Osteocyte (in vitro differentiated cells): ENCODE measurements around the gene WDR7. TPM values are rescaled to one million over a fixed set of nuclear protein-coding genes. Genes with fewer than 3 reads are reported as not detected.

Experiments
- DNase-seq: peaks from one replicate; pipeline ENCODE4 v3.0.0; 2021; ENCODE audit warnings: mixed read lengths; ENCODE audit not compliant: unreplicated experiment; ENCODE audit errors: extremely low spot score
- H3K27ac Mint-ChIP-seq: one replicate; pipeline ENCODE4 v1.8.0; 2021; ENCODE audit warnings: mild to moderate bottlenecking, mixed read lengths; ENCODE audit not compliant: unreplicated experiment
- H3K27me3 Mint-ChIP-seq: one replicate; pipeline ENCODE4 v1.8.0; 2021; ENCODE audit warnings: mixed read lengths; ENCODE audit not compliant: unreplicated experiment
- H3K36me3 Mint-ChIP-seq: one replicate; pipeline ENCODE4 v1.8.0; 2021; ENCODE audit warnings: mixed read lengths; ENCODE audit not compliant: unreplicated experiment
- H3K4me1 Mint-ChIP-seq: one replicate; pipeline ENCODE4 v1.8.0; 2021; ENCODE audit warnings: mixed read lengths; ENCODE audit not compliant: unreplicated experiment
- H3K4me3 Mint-ChIP-seq: one replicate; pipeline ENCODE4 v1.8.0; 2021; ENCODE audit warnings: mild to moderate bottlenecking, moderate library complexity, mixed read lengths; ENCODE audit not compliant: unreplicated experiment
- H3K9me3 Mint-ChIP-seq: one replicate; pipeline ENCODE4 v1.8.0; 2021; ENCODE audit warnings: mixed read lengths; ENCODE audit not compliant: unreplicated experiment
- total RNA-seq: library from RNA; stranded (reverse); gene quantifications from 2 replicates; pipeline ENCODE4 v1.2.1, GENCODE V29; 2021
- TF ChIP-seq, protein P1 (sequence below): fragments of 200-600 bp; sonication (generic); IDR thresholded peaks from 2 replicates; pipeline ENCODE4 v1.5.0; 2021; ENCODE audit warnings: antibody characterized with exemption, mild to moderate bottlenecking, moderate library complexity

Gene WDR7
- total RNA-seq, 1 donor from 2014 or later = 25.9 TPM

DNA sequence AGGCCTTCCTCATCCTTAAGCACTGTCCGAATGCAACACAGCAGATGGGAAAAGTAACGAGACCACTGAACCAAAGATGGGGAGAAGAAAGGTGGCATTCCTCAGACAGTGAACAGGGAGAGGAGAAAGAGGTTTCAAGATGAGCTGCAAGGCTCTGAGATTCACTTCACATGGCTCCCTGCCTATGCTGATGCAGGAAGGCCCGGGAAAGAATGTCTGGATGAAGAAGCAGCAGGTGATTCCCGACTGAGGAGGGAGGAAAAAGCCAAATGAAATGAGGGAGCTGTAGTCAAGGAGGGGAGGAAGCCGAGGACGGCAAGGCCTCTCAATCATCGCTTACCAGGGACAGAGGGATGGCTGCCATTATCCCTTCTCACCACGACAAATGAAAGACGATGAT lies 397.2 kb downstream of the WDR7 start:
- Mint-ChIP-seq H3K36me3 (no peaks in the 10 kb centered on the region), H3K27ac (no peak overlapping the region), H3K27me3 (no peaks in the 10 kb centered on the region), H3K4me1 (no peaks in the 10 kb centered on the region), H3K9me3 (peaks cover 8% of the 10 kb centered on the region), H3K4me3 (no peak overlapping the region)
- TF ChIP-seq, protein P1, sequence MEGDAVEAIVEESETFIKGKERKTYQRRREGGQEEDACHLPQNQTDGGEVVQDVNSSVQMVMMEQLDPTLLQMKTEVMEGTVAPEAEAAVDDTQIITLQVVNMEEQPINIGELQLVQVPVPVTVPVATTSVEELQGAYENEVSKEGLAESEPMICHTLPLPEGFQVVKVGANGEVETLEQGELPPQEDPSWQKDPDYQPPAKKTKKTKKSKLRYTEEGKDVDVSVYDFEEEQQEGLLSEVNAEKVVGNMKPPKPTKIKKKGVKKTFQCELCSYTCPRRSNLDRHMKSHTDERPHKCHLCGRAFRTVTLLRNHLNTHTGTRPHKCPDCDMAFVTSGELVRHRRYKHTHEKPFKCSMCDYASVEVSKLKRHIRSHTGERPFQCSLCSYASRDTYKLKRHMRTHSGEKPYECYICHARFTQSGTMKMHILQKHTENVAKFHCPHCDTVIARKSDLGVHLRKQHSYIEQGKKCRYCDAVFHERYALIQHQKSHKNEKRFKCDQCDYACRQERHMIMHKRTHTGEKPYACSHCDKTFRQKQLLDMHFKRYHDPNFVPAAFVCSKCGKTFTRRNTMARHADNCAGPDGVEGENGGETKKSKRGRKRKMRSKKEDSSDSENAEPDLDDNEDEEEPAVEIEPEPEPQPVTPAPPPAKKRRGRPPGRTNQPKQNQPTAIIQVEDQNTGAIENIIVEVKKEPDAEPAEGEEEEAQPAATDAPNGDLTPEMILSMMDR = no peak
- DNase-seq = no peak

DNA sequence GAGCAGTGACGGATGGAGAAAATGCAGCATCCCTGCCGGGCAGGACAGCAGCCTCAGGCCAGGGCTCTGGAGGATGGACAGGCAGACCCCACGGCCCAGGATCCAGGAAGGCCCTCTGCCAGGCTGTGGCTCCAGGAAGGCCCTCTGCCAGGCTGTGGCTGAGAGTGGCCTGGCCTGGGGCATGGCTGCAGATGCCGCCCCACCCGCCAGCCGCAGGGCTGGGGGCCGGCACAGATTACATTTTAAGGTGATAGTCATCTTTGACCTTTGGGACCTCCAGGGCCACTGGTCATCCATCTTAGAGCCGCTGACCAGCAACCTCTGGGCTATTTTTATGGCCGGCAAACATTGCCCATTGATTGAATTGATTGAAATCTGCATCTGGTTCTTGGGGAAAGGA lies 397.7 kb downstream of the WDR7 start:
- no peak overlapping the region for H3K27ac Mint-ChIP-seq

DNA sequence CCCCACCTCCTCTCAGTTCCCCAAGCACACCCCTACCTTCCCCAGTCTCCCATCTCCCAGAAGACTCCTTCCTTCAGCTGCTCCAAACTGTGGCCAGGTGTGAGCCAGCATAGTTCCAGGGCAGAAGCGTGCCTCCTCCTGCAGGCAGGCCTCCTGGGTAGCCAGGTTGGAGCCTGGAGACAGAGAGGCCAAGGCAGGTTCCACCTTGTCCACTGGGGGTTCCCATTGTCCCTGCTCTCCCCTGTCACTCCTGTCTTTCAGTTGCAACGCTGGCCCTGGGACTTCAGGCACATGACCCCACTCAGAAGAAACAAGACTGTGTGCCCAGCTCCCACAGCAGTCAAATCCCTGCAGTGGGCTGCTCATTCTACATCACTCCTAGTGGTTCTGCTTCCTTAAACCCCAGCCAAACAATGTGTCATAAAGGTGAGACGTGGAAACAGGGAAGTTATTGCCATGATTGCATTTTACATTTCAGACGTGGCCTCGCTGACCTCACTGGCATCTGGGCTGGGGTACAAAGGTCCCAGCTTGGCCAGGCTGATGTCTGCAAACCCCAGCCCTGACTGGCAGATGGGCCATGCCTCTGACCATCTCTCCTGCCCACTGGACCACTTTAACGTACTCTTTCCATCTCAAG lies 399.3 kb downstream of the WDR7 start:
- Mint-ChIP-seq H3K27me3 (no peaks in the 10 kb centered on the region), H3K27ac (no peak overlapping the region), H3K4me3 (no peak overlapping the region), H3K36me3 (no peaks in the 10 kb centered on the region), H3K9me3 (peaks cover 8% of the 10 kb centered on the region), H3K4me1 (no peaks in the 10 kb centered on the region)
- DNase-seq = no peak
- TF ChIP-seq, protein P1 = no peak

More for the DNA sequence above, 397.7 kb downstream of the WDR7 start:
- Mint-ChIP-seq H3K9me3 (peaks cover 8% of the 10 kb centered on the region), H3K4me3 (no peak overlapping the region), H3K27me3 (no peaks in the 10 kb centered on the region), H3K36me3 (no peaks in the 10 kb centered on the region), H3K4me1 (no peaks in the 10 kb centered on the region)
- DNase-seq = no peak
- TF ChIP-seq, protein P1 = no peak

DNA sequence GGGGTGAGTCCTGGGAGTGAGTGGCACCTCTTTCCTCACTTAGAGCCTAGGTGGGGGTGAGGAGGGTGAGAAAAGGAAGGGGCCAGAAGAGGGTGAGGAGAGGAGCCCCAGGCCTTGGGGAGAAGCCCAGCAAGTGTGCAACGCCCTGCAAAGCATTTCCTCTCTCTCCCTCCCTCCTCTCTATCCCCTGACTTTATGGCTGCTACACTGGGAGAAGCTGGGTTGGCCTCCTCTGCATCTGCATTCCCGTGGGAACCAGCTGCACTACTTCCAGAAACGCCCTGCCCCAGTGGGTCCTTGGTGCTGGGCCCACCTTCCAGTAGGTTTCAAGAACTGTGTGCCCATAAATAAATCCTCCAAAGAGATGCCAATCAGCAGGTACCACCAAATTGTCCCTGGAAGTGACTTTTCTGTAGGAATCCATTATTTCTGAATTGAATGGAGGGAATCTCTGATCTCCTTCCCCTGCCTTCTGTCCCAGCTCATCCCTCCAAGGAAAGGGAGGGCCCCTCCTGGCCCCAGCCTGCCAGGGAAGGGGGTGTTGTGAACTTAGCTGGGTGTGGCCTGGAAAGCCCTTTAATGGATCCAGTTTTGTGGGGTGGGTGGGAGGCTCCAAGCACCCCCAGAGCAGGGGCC lies 400.0 kb downstream of the WDR7 start:
- peaks cover 5% of the 10 kb centered on the region for H3K9me3 Mint-ChIP-seq
- H3K4me3 Mint-ChIP-seq = no peak overlapping the region
- no peaks in the 10 kb centered on the region for H3K4me1 Mint-ChIP-seq
- TF ChIP-seq, protein P1 = no peak
- H3K36me3 Mint-ChIP-seq = no peaks in the 10 kb centered on the region
- DNase-seq = no peak
- H3K27me3 Mint-ChIP-seq = peaks cover 4% of the 10 kb centered on the region
- no peak overlapping the region for H3K27ac Mint-ChIP-seq

DNA sequence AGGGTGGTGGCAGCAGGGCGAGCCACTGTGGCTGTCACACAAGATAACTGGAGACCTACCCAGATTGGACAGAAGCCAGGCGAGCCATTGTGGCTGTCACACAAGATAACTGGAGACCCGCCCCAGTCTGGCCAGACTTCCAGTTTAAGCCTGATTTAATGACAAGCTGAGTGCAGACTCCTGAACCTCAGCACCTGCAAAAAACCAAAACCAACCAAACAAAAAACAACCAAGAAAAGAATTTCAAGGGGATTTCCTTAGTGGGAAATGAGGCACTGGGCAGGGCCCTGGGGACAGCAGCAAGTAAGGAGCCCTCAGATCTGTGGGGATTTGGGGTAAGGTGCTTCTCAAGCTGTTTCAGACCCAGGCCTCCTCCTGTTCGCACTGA lies 400.5 kb downstream of the WDR7 start:
- TF ChIP-seq, protein P1 = no peak
- H3K9me3 Mint-ChIP-seq = peaks cover 5% of the 10 kb centered on the region
- H3K27ac Mint-ChIP-seq = no peak overlapping the region
- no peak overlapping the region for H3K4me3 Mint-ChIP-seq
- peaks cover 4% of the 10 kb centered on the region for H3K27me3 Mint-ChIP-seq
- no peaks in the 10 kb centered on the region for H3K36me3 Mint-ChIP-seq
- H3K4me1 Mint-ChIP-seq = no peaks in the 10 kb centered on the region
- DNase-seq = no peak
